ENCODE data around the gene GPC6.

Gene GPC6

DNA sequence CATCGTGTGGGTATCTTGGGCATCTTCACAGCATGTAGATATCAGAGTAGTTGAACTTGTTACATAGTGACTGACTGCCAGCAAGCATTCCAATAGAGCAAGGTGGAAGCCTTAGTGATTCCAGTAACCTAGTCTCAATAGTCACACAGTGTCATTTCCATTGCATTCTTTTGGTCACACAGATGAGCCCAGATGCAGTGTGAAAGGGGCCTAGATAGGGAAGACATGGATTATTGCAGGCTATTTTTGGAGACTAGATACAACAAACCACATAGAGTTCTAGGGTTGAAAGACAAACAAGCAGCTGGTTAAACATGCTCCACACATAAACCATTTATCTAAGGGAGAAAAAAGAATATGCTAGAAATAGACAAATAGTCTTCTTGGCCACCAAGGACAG is 699.4 kb downstream of the GPC6 start:
- H3K4me1 ChIP-seq (ENCODE audit: insufficient read depth, poor library complexity, severe bottlenecking) = no peaks in the 10 kb centered on the region
- no peaks in the 10 kb centered on the region for H3K36me3 ChIP-seq (ENCODE audit: low read depth)
- H3K27ac ChIP-seq (ENCODE audit: poor library complexity, severe bottlenecking) = no peak overlapping the region
- no peak for DNase-seq (ENCODE audit: low spot score)
- H3K4me3 ChIP-seq (ENCODE audit: severe bottlenecking) = no peak overlapping the region
- ATAC-seq (ENCODE audit: low read depth) = no peak
- no peak for TF ChIP-seq CTCF (IDR thresholded peaks at IDR 0.05; ENCODE audit: poor library complexity, severe bottlenecking)
- H3K27me3 ChIP-seq (ENCODE audit: insufficient read depth, poor library complexity, severe bottlenecking) = no peaks in the 10 kb centered on the region
- H3K9me3 ChIP-seq (ENCODE audit: severe bottlenecking) = no peaks in the 10 kb centered on the region

- no peaks in the 10 kb centered on the region for H3K36me3 ChIP-seq (ENCODE audit: low read depth)
- no peak for TF ChIP-seq CTCF (IDR thresholded peaks at IDR 0.05; ENCODE audit: poor library complexity, severe bottlenecking)
- H3K27ac ChIP-seq (ENCODE audit: poor library complexity, severe bottlenecking) = no peak overlapping the region
- DNase-seq (ENCODE audit: low spot score) (no peak), ATAC-seq (ENCODE audit: low read depth) (no peak)
- H3K4me3 ChIP-seq (ENCODE audit: severe bottlenecking) = no peak overlapping the region
- no peaks in the 10 kb centered on the region for H3K27me3 ChIP-seq (ENCODE audit: insufficient read depth, poor library complexity, severe bottlenecking)
- no peaks in the 10 kb centered on the region for H3K9me3 ChIP-seq (ENCODE audit: severe bottlenecking)
- no peaks in the 10 kb centered on the region for H3K4me1 ChIP-seq (ENCODE audit: insufficient read depth, poor library complexity, severe bottlenecking)
These were observed 699.8 kb downstream of the GPC6 start for GRCh38 chr13:93926425-93926824.

- no peak overlapping the region for H3K27ac ChIP-seq (ENCODE audit: poor library complexity, severe bottlenecking)
- no peaks in the 10 kb centered on the region for H3K9me3 ChIP-seq (ENCODE audit: severe bottlenecking)
- DNase-seq (ENCODE audit: low spot score) = no peak
- ATAC-seq (ENCODE audit: low read depth) = no peak
- no peaks in the 10 kb centered on the region for H3K36me3 ChIP-seq (ENCODE audit: low read depth)
- no peaks in the 10 kb centered on the region for H3K4me1 ChIP-seq (ENCODE audit: insufficient read depth, poor library complexity, severe bottlenecking)
- no peak overlapping the region for H3K4me3 ChIP-seq (ENCODE audit: severe bottlenecking)
- H3K27me3 ChIP-seq (ENCODE audit: insufficient read depth, poor library complexity, severe bottlenecking) = no peaks in the 10 kb centered on the region
- TF ChIP-seq CTCF (IDR thresholded peaks at IDR 0.05; ENCODE audit: poor library complexity, severe bottlenecking) = no peak
These were observed 700.8 kb downstream of the GPC6 start for GRCh38 chr13:93927431-93927830.

- Histone ChIP-seq H3K36me3 (ENCODE audit: low read depth) (no peaks in the 10 kb centered on the region), H3K4me3 (ENCODE audit: severe bottlenecking) (no peak overlapping the region), H3K9me3 (ENCODE audit: severe bottlenecking) (no peaks in the 10 kb centered on the region), H3K4me1 (ENCODE audit: insufficient read depth, poor library complexity, severe bottlenecking) (no peaks in the 10 kb centered on the region), H3K27ac (ENCODE audit: poor library complexity, severe bottlenecking) (no peak overlapping the region), H3K27me3 (ENCODE audit: insufficient read depth, poor library complexity, severe bottlenecking) (no peaks in the 10 kb centered on the region)
- no peak for ATAC-seq (ENCODE audit: low read depth)
- no peak for DNase-seq (ENCODE audit: low spot score)
- no peak for TF ChIP-seq CTCF (IDR thresholded peaks at IDR 0.05; ENCODE audit: poor library complexity, severe bottlenecking)
These were observed 706.3 kb downstream of the GPC6 start for GRCh38 chr13:93932901-93933300.

DNA sequence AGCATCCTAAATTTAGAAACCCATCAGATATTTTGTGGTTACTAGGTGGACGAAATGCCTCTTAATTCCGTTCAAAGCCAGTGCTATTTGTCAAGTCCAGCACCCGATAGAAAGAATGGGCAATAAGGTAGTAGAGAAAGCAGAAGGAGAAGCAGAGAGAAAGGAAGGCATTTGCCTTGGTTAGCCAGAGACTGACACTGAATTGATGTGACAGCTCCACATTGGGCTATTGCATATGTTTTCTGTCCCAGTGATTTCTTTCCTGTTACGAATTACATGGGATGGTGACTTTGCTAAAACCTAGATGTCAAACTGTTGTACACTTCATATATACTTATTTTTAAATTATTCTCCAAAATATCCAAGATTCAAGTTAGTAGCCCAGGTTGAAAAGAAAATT is 710.3 kb downstream of the GPC6 start:
- no peaks in the 10 kb centered on the region for H3K4me1 ChIP-seq (ENCODE audit: insufficient read depth, poor library complexity, severe bottlenecking)
- H3K4me3 ChIP-seq (ENCODE audit: severe bottlenecking) = no peak overlapping the region
- H3K9me3 ChIP-seq (ENCODE audit: severe bottlenecking) = no peaks in the 10 kb centered on the region
- DNase-seq (ENCODE audit: low spot score) = no peak
- no peaks in the 10 kb centered on the region for H3K36me3 ChIP-seq (ENCODE audit: low read depth)
- no peak for TF ChIP-seq CTCF (IDR thresholded peaks at IDR 0.05; ENCODE audit: poor library complexity, severe bottlenecking)
- ATAC-seq (ENCODE audit: low read depth) = no peak
- H3K27me3 ChIP-seq (ENCODE audit: insufficient read depth, poor library complexity, severe bottlenecking) = no peaks in the 10 kb centered on the region
- H3K27ac ChIP-seq (ENCODE audit: poor library complexity, severe bottlenecking) = no peak overlapping the region
